Activated T-cell treated with anti-CD3 and anti-CD28 coated beads for 48 hours (primary cell): ENCODE measurements around the gene AGO1.
A peak's percentile ranks its signal among the peaks of the same experiment; 100 is the strongest.
"Not testable (repeated sequence)": the region's sequence is repeated elsewhere in the genome, so short reads cannot be mapped to it uniquely, and the experiment has no call there.

ENCODE experiments used
- DNase-seq: peaks from one replicate; pipeline ENCODE4 v3.0.0-alpha.2; 2020; ENCODE audit warnings: low read depth

The AGO1 gene

GRCh38 chr1:35869245-35869950 lies 13.6 kb upstream of the AGO1 start:
- DNase-seq, result not testable (repeated sequence)

DNA sequence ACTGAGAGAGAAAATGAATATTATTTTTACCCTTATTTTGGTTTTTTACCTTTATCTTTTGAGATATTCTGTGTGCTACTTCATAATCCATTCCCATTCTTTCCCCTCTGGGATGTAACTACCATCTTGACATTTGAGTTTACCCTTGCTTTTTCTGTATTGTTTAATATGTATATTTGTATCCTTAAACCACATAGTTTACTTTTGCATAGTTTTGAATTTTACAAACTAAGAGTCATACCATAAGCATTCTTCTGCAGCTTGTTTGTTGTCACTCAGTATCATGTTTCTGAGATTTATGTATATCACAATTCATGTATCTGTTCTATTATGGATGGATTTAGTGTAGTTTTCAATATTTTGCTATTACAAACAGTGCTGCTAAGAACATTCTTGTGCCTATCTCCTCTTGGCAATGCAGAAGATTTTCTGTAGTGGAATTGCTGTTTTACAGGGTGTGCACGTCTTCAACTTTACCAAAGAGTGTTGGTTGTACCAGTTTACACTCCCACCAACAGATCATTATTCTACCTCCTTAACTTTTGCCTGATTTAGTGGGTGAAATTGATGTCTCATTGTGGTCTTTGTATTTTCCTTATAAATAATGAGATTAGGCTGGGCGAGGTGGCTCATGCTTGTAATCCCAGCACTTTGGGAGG lies 12.2 kb upstream of the AGO1 start:
- no peak for DNase-seq

DNA sequence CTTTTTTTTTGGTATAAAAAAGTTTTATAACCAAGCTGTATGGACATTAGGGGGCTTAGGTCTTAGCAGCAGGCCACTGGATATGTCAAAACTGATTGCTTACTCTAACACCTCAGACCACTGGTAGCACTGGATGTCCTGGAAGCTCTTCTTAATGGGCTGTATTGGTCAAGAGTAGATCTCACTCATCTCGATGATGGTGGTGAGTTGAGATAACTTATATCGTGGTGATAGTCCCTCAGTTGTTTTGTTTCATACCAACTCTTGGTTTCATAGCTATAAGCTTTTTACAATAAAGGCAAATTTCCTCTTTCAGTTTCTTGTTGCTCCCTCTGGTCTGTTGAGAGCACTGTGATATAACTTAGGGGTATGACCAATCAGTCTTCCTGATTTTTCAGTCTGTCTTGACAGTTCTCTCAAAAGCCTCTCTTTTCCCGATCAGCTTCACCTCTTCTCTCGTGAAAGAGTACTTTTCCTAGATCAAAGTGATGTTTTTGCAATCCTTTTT lies 9.7 kb upstream of the AGO1 start:
- DNase-seq, result no peak

GRCh38 chr1:35874115-35874514 lies 8.9 kb upstream of the AGO1 start:
- DNase-seq, result not testable (repeated sequence)

- DNase-seq, result no peak
Measured at GRCh38 chr1:35876988-35877387, 6.0 kb upstream of the AGO1 start.

- no peak for DNase-seq
Measured at GRCh38 chr1:35881850-35882273, 1.1 kb upstream of the AGO1 start.

GRCh38 chr1:35882586-35882944 lies 444 bp upstream of the AGO1 start:
- DNase-seq, result no peak

DNA sequence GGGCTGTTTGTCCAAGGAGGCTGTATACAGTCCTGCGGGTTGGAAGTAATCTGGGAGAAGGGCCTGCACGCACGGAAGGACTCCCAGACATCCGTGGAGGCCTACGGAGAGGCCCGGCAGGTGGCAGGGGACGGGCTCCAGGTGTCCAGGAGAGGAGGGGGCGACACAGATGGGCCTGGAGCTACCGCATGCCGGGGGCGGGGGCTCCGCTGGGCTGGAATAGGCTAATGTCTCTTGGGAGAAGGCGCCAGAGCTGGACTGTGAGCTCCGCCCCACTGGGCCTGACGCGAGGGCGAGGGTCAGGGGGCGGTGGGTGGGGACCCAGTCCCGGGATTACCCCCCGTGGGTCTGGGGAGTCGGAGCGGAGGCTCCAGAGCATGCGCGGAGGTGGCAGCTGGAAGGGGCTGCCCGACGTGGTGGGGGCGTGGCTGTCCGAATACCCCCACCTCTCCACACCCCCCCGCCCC lies 659 bp downstream of the AGO1 start:
- peak; percentile 38 for DNase-seq

DNA sequence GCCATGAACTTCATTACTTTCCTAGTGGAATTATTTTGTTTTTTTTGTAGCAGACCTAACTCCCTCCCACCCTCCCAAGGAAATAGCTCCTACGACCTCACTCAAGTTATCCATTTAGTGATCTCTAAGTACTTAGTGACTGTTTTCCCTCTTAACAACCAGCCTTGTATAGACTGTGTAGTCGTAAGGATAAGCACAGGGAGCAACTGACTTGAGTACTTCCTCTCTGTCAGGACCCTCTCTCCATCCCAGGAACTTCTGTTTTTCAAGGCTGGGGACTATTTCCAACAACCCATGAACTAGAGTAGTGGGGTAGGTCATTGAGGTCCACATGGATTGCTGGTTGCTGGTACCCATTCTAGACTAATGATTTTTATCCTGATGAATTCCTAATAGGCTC lies 1.9 kb downstream of the AGO1 start:
- no peak for DNase-seq

DNA sequence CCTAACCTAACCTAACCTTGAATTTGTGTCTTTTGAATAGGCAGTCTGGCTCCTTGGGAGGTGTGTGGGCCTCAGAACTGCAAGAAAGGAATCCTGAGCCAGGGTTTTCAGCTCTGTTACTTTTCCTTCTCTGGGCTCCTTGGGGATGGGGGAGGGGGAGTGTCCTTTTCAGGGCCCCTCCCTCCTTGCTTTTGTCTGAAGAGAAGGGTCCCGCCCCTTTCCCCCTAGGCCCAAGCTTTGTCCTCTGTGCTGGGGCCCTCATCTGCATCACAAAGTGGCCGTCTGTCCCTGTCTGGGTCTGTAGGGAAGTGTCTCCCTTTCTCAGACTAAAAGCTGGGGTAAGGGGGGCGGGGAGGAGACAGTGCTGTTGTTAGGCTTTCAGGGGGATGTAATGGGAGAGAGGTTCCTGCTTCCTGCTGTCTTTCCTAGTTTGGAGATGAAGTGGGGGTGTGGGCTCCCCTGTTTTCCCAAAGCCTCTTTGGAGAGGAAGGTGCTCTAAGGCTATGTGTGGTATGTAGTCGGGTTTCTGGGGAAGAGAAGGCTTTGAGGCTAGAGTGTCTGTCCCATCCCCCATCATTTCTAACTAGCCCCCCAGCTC lies 3.1 kb downstream of the AGO1 start:
- DNase-seq, result no peak

DNA sequence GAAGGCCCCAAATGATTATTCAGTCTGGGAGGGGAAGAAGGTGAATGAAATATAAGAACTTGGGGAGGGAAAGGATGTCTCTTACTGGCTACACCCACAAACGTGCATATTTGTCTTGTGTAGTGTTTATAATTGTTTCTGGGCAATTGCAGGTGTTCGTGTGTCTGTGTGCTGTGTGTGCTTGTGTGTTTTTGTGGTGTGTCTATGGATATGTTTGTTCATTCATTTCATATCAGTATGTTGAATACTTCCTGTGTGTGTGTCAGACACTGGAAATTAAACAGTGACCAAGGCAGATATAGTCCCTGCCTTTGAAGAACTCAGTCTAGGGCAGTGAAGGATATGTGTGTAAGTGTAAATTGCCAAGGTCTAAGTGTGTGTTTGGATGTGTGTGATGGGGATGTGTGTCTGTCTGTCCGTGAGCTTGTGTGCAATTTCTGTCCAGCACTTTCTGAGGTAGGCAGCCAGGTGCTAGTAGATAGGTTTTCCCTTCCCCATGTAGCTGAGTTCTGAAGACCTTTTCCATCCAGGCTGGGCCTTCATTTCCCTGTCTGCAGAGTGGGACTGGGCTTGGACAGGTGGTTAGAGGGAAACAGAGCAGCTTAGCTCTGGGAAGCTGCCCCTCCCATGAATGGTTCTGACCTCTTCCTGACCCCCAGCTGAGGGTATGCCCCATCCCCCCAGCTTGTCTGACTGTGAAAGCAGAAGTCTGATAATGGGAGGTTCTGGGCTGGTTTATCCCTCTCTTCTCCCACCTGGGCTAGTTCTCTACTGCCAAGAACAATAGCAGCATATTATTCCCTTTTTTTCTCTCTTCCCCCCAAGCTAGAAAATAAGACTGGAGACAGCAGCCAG lies 3.8 kb downstream of the AGO1 start:
- DNase-seq, result no peak

DNA sequence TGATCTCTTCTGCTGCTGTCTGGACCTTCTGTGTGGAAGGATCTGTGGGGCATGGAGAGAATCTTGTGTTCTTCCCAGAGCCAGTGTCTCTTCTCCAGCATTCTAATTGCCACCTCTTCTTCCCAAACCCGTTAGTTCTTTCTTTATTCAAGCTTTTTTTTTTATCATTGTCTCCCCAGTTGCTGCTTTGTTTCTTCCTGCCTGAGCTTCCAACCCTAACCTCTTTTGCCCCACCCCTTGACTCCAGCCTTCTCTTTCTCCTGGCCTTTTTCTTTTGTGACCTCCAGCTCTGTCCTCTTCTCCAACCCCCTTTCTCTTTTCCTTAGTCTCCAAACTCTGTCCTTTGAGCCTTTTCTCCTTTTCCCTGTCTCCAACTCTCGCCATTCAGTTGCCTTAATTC lies 4.5 kb downstream of the AGO1 start:
- DNase-seq, result no peak

GRCh38 chr1:35888255-35888654 lies 5.2 kb downstream of the AGO1 start:
- DNase-seq, result no peak

DNA sequence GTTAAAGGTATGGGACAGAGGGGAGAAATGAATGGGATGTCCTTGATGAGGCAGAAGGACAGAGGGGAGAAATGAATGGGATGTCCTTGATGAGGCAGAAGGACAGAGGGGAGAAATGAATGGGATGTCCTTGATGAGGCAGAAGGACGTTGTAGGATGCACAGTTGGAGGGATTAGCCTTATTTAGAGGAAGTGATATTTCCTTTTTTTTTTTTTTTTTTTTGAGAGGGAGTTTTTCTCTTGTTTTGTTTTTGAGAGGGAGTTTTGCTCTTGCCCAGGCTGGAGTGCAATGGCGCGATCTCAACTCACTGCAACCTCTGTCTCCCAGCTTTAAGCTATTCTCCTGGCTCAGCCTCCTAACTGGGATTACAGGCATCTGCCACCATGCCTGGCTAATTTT lies 6.0 kb downstream of the AGO1 start:
- not testable (repeated sequence) for DNase-seq

DNA sequence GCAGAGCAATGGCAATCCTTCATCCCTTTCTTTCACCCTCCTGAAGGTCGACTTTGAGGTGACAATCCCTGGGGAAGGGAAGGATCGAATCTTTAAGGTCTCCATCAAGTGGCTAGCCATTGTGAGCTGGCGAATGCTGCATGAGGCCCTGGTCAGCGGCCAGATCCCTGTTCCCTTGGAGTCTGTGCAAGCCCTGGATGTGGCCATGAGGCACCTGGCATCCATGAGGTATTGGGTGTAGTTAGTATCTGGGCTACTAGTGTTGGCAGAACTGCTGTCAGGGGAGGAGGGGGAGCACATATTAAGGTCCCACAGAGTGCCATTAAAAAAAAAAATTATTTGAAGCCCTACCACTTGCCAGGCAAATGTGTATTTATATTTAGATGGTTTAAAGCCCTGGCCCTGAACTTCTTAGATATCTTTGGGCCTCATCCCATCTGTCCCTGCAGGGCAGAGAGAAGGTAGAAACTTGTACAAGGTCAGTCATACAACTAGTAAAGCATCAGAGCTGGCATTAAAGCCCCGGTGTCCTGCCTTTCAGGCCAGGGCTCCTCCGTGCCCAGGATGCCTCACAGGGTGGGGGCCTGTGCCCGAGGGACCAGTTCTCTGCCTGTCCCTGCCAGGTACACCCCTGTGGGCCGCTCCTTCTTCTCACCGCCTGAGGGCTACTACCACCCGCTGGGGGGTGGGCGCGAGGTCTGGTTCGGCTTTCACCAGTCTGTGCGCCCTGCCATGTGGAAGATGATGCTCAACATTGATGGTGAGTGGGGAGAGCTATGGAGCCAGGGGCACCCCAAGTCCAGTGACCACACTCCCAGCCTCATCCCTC lies 10.3 kb downstream of the AGO1 start:
- no peak for DNase-seq

- DNase-seq, result no peak
Measured at GRCh38 chr1:35894183-35894582, 11.2 kb downstream of the AGO1 start.

GRCh38 chr1:35894656-35895055 lies 11.6 kb downstream of the AGO1 start:
- no peak for DNase-seq

DNA sequence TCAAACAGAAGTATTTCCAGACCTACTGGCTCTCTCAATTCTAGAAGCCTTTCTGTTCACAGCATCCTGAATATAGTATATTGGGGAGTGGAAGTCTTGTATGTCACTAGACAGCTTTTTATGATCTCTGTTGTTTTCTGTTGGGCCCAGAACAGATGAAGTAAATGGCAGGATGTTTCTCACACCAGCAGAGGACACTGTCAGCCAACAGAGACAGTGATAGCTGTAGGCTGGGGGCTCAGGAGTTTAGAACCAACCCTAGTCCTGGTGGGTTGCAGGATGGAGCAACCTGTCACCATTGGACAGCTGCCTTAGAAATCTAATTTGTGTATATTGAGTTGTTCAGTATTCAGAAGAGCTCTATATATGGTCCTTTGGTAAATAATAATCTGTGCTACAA lies 16.9 kb downstream of the AGO1 start:
- no peak for DNase-seq

DNA sequence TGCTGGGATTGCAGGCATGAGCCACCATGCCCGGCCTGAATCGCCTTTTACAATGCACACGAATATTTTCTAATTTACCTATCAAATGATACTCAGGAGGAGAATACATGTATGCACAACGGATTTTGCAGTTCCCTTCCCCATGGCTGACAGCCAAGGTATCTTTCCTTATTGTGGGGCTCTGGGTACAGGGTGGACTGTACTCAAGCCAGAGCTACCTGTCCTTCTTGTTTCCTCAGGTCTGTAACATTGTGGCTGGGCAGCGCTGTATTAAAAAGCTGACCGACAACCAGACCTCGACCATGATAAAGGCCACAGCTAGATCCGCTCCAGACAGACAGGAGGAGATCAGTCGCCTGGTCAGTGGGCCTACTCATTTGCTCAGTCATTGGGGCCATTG lies 18.2 kb downstream of the AGO1 start:
- no peak for DNase-seq

DNA sequence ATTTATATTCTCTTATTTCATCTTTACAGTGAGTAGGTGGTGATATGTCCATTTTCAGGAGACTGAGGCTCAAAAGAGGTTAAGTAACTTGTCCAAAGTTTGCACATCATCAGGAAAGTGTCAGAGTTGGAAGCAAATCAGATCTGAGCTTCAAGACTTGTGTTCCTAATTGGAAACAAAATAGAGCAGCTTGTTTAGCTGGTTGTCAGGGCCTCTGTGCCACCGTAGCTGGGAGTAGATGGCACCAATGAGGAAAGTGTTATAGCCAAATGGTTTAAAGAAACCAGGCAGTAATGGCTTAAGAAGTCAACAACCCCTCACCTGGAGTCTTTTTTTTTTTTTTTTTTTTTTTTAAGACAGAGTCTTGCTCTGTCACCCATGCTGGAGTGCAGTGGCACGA lies 19.7 kb downstream of the AGO1 start:
- DNase-seq, result no peak

DNA sequence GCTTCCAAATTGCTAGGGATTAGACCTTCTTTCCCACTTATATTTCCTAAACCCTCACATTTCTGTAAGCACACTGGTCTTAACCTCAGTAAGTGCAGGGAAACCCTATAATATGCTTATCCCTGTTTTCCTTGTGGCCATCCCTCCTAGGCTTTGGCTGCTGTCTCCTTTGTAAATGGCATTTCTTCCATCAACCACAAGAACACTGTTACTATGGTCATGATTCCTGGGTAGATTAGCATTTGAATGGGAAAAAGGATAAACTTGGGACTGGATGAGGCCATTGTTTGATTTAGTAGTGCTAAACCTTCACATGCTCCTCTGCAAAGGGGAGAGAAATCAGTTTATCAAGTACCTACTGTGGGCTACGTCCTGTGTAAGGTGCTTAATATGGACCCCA lies 31.7 kb downstream of the AGO1 start:
- DNase-seq, result no peak
